Neural progenitor cell (in vitro differentiated cells): ENCODE data around the gene BECN2. TPM values are rescaled to one million over a fixed set of nuclear protein-coding genes. Genes with fewer than 3 reads are reported as not detected.

Source experiments
- DNase-seq: peaks from one replicate; pipeline ENCODE4 v3.0.0-alpha.2; 2016; ENCODE audit warnings: low spot score
- H2AFZ ChIP-seq: fragments of 200-600 bp; sonication (generic); replicated peaks from 2 replicates; pipeline ENCODE4 v1.6.1; 2016; ENCODE audit warnings: antibody characterized with exemption
- H3F3A ChIP-seq: fragments of 200-600 bp; sonication (generic); 2 replicates; pipeline ENCODE4 v1.6.1; 2016; ENCODE audit warnings: antibody characterized with exemption, low read depth
- H3K27ac ChIP-seq: fragments of 200-600 bp; sonication (generic); 2 replicates; pipeline ENCODE4 v1.5.1; 2016; ENCODE audit warnings: mild to moderate bottlenecking
- H3K27me3 ChIP-seq: fragments of 200-600 bp; sonication (generic); 2 replicates; pipeline ENCODE4 v1.6.1; 2016; ENCODE audit warnings: mild to moderate bottlenecking, moderate library complexity
- H3K36me3 ChIP-seq: fragments of 200-600 bp; sonication (generic); 2 replicates; pipeline ENCODE4 v1.5.1; 2016
- H3K4me1 ChIP-seq: fragments of 200-600 bp; sonication (generic); 2 replicates; pipeline ENCODE4 v1.6.1; 2016; ENCODE audit warnings: mixed run types
- H3K4me2 ChIP-seq: fragments of 200-600 bp; sonication (generic); 2 replicates; pipeline ENCODE4 v1.6.1; 2016
- H3K4me3 ChIP-seq: fragments of 200-600 bp; sonication (generic); 2 replicates; pipeline ENCODE4 v1.5.1; 2016
- H3K79me2 ChIP-seq: fragments of 200-600 bp; sonication (generic); 2 replicates; pipeline ENCODE4 v1.6.1; 2016; ENCODE audit warnings: low read depth
- H3K9ac ChIP-seq: fragments of 200-600 bp; sonication (generic); 2 replicates; pipeline ENCODE4 v1.6.1; 2016
- H3K9me3 ChIP-seq: fragments of 200-600 bp; sonication (generic); 2 replicates; pipeline ENCODE4 v1.5.1; 2016; ENCODE audit warnings: low read depth
- H4K20me1 ChIP-seq: fragments of 200-600 bp; sonication (generic); 2 replicates; pipeline ENCODE4 v1.6.1; 2016; ENCODE audit warnings: low read depth
- H3K27ac Mint-ChIP-seq: 3 replicates; pipeline ENCODE4 v1.8.0; 2021; ENCODE audit warnings: mixed read lengths
- H3K27me3 Mint-ChIP-seq: 2 replicates; pipeline ENCODE4 v1.8.0; 2022; ENCODE audit warnings: low read depth, mild to moderate bottlenecking, inconsistent platforms, moderate library complexity, mixed read lengths; ENCODE audit not compliant: insufficient read depth
- H3K36me3 Mint-ChIP-seq: 3 replicates; pipeline ENCODE4 v1.8.0; 2021; ENCODE audit warnings: mixed read lengths
- H3K4me1 Mint-ChIP-seq: 3 replicates; pipeline ENCODE4 v1.8.0; 2021; ENCODE audit warnings: mixed read lengths
- H3K4me3 Mint-ChIP-seq: 3 replicates; pipeline ENCODE4 v1.8.0; 2021; ENCODE audit warnings: mild to moderate bottlenecking, moderate library complexity, mixed read lengths
- H3K9me3 Mint-ChIP-seq: 3 replicates; pipeline ENCODE4 v1.8.0; 2020; ENCODE audit warnings: mixed read lengths
- EZH2 ChIP-seq: fragments of 200-600 bp; sonication (generic); IDR thresholded peaks from 2 replicates; pipeline ENCODE4 v1.6.1; 2017; ENCODE audit warnings: antibody characterized with exemption, mild to moderate bottlenecking, moderate library complexity
- EZH2phosphoT487 ChIP-seq: fragments of 200-600 bp; sonication (generic); IDR thresholded peaks from 2 replicates; pipeline ENCODE4 v1.6.1; 2017; ENCODE audit warnings: antibody characterized with exemption
- total RNA-seq: library from RNA; depleted of rRNA; stranded (reverse); fragments of >200 nt; gene quantifications from 2 replicates; pipeline ENCODE4 v1.2.3, GENCODE V29; 2015; ENCODE audit warnings: low replicate concordance
- TF ChIP-seq, protein P1 (sequence below): fragments of 200-600 bp; sonication (generic); IDR thresholded peaks from 2 replicates; pipeline ENCODE4 v1.5.1; 2017; ENCODE audit warnings: antibody characterized with exemption, mild to moderate bottlenecking

Gene BECN2
- total RNA-seq, 1 donor from 2014 or later = not detected

DNA sequence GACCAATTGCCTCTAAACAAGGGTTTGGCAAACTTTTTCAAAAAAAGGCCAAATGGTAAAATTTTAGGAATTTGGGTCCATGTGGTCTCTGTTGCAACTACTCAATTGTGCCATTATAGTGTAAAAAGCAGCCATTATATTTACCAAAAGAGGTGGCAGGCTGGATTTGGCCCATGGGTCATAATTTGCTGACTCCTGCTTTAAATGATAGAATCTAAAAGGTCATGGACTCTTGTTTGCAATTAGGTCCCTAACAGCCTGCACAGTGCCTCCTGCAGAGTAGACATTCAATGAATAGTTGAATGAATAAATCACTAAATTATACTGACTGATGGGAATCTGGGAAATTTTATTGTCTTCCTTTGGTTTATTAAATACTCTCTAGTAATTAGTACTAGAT, 6.2 kb downstream of the BECN2 start:
- Mint-ChIP-seq H3K9me3 (peaks cover 2% of the 10 kb centered on the region), H3K4me3 (no peak overlapping the region), H3K36me3 (no peaks in the 10 kb centered on the region), H3K27me3 (peaks cover 7% of the 10 kb centered on the region), H3K27ac (no peak overlapping the region), H3K4me1 (peaks cover under 1% of the 10 kb centered on the region)
- TF ChIP-seq, protein P1, sequence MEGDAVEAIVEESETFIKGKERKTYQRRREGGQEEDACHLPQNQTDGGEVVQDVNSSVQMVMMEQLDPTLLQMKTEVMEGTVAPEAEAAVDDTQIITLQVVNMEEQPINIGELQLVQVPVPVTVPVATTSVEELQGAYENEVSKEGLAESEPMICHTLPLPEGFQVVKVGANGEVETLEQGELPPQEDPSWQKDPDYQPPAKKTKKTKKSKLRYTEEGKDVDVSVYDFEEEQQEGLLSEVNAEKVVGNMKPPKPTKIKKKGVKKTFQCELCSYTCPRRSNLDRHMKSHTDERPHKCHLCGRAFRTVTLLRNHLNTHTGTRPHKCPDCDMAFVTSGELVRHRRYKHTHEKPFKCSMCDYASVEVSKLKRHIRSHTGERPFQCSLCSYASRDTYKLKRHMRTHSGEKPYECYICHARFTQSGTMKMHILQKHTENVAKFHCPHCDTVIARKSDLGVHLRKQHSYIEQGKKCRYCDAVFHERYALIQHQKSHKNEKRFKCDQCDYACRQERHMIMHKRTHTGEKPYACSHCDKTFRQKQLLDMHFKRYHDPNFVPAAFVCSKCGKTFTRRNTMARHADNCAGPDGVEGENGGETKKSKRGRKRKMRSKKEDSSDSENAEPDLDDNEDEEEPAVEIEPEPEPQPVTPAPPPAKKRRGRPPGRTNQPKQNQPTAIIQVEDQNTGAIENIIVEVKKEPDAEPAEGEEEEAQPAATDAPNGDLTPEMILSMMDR = no peak
- TF ChIP-seq EZH2phosphoT487 (no peak), EZH2 (no peak)
- Histone ChIP-seq H3K4me2 (no peak overlapping the region), H3K79me2 (no peaks in the 10 kb centered on the region), H3K4me3 (no peak overlapping the region), H4K20me1 (no peaks in the 10 kb centered on the region), H3K27me3 (no peaks in the 10 kb centered on the region), H3F3A (no peaks in the 10 kb centered on the region), H2AFZ (no peak overlapping the region), H3K9ac (no peak overlapping the region), H3K36me3 (no peaks in the 10 kb centered on the region), H3K27ac (no peak overlapping the region), H3K4me1 (no peaks in the 10 kb centered on the region), H3K9me3 (no peaks in the 10 kb centered on the region)
- no peak for DNase-seq

DNA sequence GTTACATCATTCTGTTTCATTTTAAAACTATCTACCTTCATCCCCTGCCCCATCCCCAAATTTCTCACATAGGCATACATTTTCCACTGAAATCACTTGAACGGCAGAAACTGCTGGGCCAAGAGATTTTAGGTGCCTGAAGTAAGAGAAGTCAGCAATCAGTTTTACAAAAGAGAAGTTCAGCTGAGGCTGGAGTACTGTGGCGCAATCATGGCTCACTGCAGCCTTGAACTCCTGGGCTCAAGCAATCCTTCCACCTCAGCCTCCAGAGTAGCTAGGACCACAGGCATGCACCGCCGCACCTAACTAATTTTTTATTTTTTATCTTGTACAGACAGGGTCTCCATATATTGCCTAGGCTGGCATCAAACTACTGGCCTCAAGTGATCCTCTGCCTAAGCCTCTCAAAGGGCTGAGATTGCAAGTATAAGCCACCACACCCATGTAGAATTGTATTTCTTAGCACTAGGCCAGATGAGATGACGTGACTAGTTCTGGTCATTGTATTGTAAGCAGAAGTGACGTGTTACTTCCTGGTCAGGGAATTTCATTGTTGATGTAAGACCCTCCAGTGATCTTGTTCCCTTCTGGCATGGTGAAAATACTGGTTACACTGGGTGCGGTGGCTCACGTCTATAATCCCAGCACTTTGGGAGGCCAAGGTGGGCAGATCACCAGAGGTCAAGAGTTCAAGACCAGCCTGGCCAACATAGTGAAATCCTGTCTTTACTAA, 7.1 kb downstream of the BECN2 start:
- no peak overlapping the region for H3K4me3 Mint-ChIP-seq
- no peaks in the 10 kb centered on the region for H3K36me3 Mint-ChIP-seq
- Histone ChIP-seq H3K9ac (no peak overlapping the region), H3K27me3 (no peaks in the 10 kb centered on the region), H4K20me1 (no peaks in the 10 kb centered on the region), H3K9me3 (no peaks in the 10 kb centered on the region), H3K36me3 (no peaks in the 10 kb centered on the region), H2AFZ (no peak overlapping the region), H3K4me3 (no peak overlapping the region), H3K4me2 (no peak overlapping the region), H3K27ac (no peak overlapping the region), H3K4me1 (no peaks in the 10 kb centered on the region), H3K79me2 (no peaks in the 10 kb centered on the region), H3F3A (no peaks in the 10 kb centered on the region)
- peak overlapping the region; percentile 33 for H3K27ac Mint-ChIP-seq
- H3K4me1 Mint-ChIP-seq = peaks cover under 1% of the 10 kb centered on the region
- peaks cover 7% of the 10 kb centered on the region for H3K27me3 Mint-ChIP-seq
- peaks cover 2% of the 10 kb centered on the region for H3K9me3 Mint-ChIP-seq
- TF ChIP-seq, protein P1 = no peak
- TF ChIP-seq EZH2 = no peak
- TF ChIP-seq EZH2phosphoT487 = no peak
- DNase-seq = no peak

DNA sequence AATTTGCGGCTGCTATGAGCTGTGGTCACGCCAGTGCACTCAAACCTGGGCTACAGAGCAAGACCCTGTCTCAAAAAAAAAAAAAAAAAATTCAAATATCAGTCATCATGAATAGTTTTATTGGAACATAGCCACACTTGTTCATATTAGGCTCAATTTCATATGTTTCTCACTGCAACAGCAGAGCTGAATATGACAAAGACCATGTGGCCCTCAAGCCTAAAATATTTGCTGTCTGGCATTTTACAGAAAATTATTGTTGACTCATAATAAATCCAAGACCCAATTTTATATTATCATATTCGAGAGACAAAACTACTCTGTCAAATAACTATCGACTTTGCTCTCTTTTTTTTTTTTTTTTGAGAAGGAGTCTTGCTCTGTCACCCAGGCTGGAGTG, 11.0 kb downstream of the BECN2 start:
- Histone ChIP-seq H3K9ac (no peak overlapping the region), H3K27ac (no peak overlapping the region), H3K4me1 (peaks cover 8% of the 10 kb centered on the region), H3K4me2 (no peak overlapping the region), H2AFZ (no peak overlapping the region), H3K4me3 (no peak overlapping the region), H3K9me3 (no peaks in the 10 kb centered on the region), H3F3A (no peaks in the 10 kb centered on the region), H3K36me3 (no peaks in the 10 kb centered on the region), H3K79me2 (no peaks in the 10 kb centered on the region), H4K20me1 (no peaks in the 10 kb centered on the region), H3K27me3 (no peaks in the 10 kb centered on the region)
- Mint-ChIP-seq H3K4me1 (peaks cover 29% of the 10 kb centered on the region), H3K4me3 (no peak overlapping the region), H3K9me3 (no peaks in the 10 kb centered on the region), H3K36me3 (no peaks in the 10 kb centered on the region), H3K27ac (no peak overlapping the region), H3K27me3 (peaks cover 7% of the 10 kb centered on the region)
- no peak for DNase-seq
- TF ChIP-seq EZH2phosphoT487 (no peak), EZH2 (no peak)
- TF ChIP-seq, protein P1 = no peak
